T-cell (primary cell): Measurements from ENCODE around the gene SPATA21. TPM values are rescaled to one million over a fixed set of nuclear protein-coding genes. Genes with fewer than 3 reads are reported as not detected.
"Not testable (repeated sequence)": the region's sequence is repeated elsewhere in the genome, so short reads cannot be mapped to it uniquely, and the experiment has no call there.

Source experiments
- ATAC-seq, 4 experiments: fragments of 200-7000 bp in 3 of 4; fragments of 150-1000 bp in 1 of 4; cut with Tn5 transposase; replicated peaks in 1 of 4; 1 replicate in 3 of 4; 2 replicates in 1 of 4; pipeline ENCODE4 v1.10.0; 2021; ENCODE audit warnings: moderate library complexity in 3 of 4, mild to moderate bottlenecking in 2 of 4, moderate number of reproducible peaks in 1 of 4
- CTCF ChIA-PET, 2 donors: fragments of 300-600 bp; sonication (Branson Sonifier 250); formaldehyde crosslinking; loops; one replicate each; lab custom pipeline; 2022; ENCODE audit warnings: antibody characterized with exemption in 2 of 2; lab: Charles Lee
- POLR2A ChIA-PET, 2 donors: fragments of 300-600 bp; sonication (Branson Sonifier 250); formaldehyde crosslinking; loops; one replicate each; lab custom pipeline; 2022; ENCODE audit warnings: antibody characterized with exemption in 2 of 2; lab: Charles Lee
- DNase-seq, 35 experiments: peaks; one replicate each; pipeline versions ENCODE4 v3.0.0 to v3.0.0-alpha.2; 2013 to 2023
- H3K27ac ChIP-seq: one replicate; pipeline ENCODE4 v1.5.1; 2013; ENCODE audit warnings: low read length
- H3K27me3 ChIP-seq, 2 experiments: replicated peaks in 1 of 2; 1 replicate in 1 of 2; 2 replicates in 1 of 2; pipeline versions ENCODE4 v1.6.1 to v1.7.0; 2013; ENCODE audit warnings: low read length in 1 of 2, mixed read lengths in 1 of 2; ENCODE audit not compliant: control insufficient read depth in 2 of 2, insufficient read depth in 2 of 2; ENCODE audit errors: extremely low read depth in 1 of 2
- H3K36me3 ChIP-seq, 2 donors: 1 replicate in 1 of 2; 2 replicates in 1 of 2; pipeline versions ENCODE4 v1.6.1 to v1.7.0; 2013; ENCODE audit warnings: low read length in 1 of 2; ENCODE audit not compliant: control insufficient read depth in 2 of 2, insufficient read depth in 1 of 2; ENCODE audit errors: extremely low read depth in 1 of 2
- H3K4me1 ChIP-seq, 2 experiments: 1 replicate in 1 of 2; 2 replicates in 1 of 2; pipeline versions ENCODE4 v1.6.1 to v1.7.0; 2013; ENCODE audit warnings: low read length in 2 of 2, mixed read lengths in 1 of 2; ENCODE audit not compliant: insufficient read depth in 2 of 2, control insufficient read depth in 1 of 2; ENCODE audit errors: extremely low read depth in 1 of 2
- H3K4me3 ChIP-seq, 2 donors: 1 replicate in 1 of 2; 2 replicates in 1 of 2; pipeline versions ENCODE4 v1.5.1 to v1.7.0; 2013; ENCODE audit warnings: mild to moderate bottlenecking in 2 of 2, low read length in 1 of 2, moderate library complexity in 1 of 2; ENCODE audit not compliant: control insufficient read depth in 1 of 2; ENCODE audit errors: extremely low read depth in 1 of 2
- H3K9me3 ChIP-seq: 2 replicates; pipeline ENCODE4 v1.7.0; 2013
- H3K27ac Mint-ChIP-seq, 2 donors: one replicate each; pipeline ENCODE4 v1.8.0; 2020 to 2021; ENCODE audit warnings: mild to moderate bottlenecking in 2 of 2, mixed read lengths in 2 of 2
- H3K27me3 Mint-ChIP-seq, 2 donors: one replicate each; pipeline ENCODE4 v1.8.0; 2021 to 2022; ENCODE audit warnings: mixed read lengths in 2 of 2
- H3K36me3 Mint-ChIP-seq: one replicate; pipeline ENCODE4 v1.8.0; 2021; ENCODE audit warnings: mixed read lengths
- H3K4me1 Mint-ChIP-seq, 3 donors: one replicate each; pipeline ENCODE4 v1.8.0; 2020 to 2022; ENCODE audit warnings: mixed read lengths in 3 of 3, mild to moderate bottlenecking in 1 of 3
- H3K4me3 Mint-ChIP-seq, 3 donors: one replicate each; pipeline ENCODE4 v1.8.0; 2020 to 2022; ENCODE audit warnings: mild to moderate bottlenecking in 3 of 3, mixed read lengths in 3 of 3, moderate library complexity in 3 of 3
- H3K9me3 Mint-ChIP-seq, 3 donors: one replicate each; pipeline ENCODE4 v1.8.0; 2020 to 2022; ENCODE audit warnings: mixed read lengths in 3 of 3
- WGBS: methylation state at CpG from one replicate; pipeline ENCODE4 v1.1.5; 2013; ENCODE audit warnings: missing lambda C conversion rate; ENCODE audit not compliant: insufficient coverage; 5-methylcytosine and 5-hydroxymethylcytosine counted together
- total RNA-seq, 35 experiments: library from RNA in 6 of 35; stranded (reverse) in 6 of 35; fragments of 120-200 nt in 1 of 35; gene quantifications; one replicate each; pipeline versions ENCODE4 v1.2.1 to v1.2.4 and lab custom pipeline; 2013 to 2026

The SPATA21 gene
- total RNA-seq, 5 donors from 2014 or later (not counting 1 experiment from before 2014, with no cell fraction given) = not detected

DNA sequence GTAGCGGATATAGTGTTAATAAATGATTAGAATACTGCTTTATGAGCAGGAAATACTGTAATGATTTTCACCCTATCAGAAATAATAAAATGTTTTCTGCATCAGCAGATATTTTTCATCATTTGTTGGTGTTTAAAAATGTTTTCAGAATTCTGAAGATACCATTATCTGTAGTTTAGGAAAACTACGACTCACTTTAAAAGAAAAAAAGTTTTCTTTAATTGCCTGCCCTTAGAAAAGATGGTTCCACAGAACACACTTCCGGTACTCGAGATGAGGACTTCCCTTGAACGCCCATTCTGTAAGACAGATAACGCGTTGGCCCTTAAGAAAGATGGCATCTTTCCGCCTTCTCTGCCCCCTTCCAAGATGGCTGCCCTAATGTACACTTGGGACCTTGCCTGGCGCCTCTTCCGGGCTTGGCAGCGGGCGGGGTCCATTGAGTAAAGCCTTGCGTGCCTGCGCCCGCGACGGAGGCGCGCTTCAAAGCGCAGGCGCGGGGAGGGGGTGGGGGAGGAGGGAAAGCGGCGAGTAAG is 70.4 kb downstream of the SPATA21 start, which contains the start of gene SZRD1:
Gene SZRD1, plus strand, starts transcription at position 521 of the 536 bp plus-strand sequence. CDS start 16 bp downstream, outside the sequence.
- peaks cover 14 to 28% of the 10 kb centered on the region in 2 experiments for H3K4me1 ChIP-seq
- Mint-ChIP-seq H3K36me3 (peaks cover 2% of the 10 kb centered on the region), H3K4me1 (peaks cover 24 to 39% (median 37%) of the 10 kb centered on the region in 3 donors), H3K27ac (peak within 1 kb of the TSS; percentile 97), H3K27me3 (no peaks in the 10 kb centered on the region), H3K4me3 (peak within 1 kb of the TSS; percentile 96 to 97 (median 96)), H3K9me3 (no peaks in the 10 kb centered on the region)
- ChIA-PET POLR2A (no interaction called here), CTCF (interaction anchor here in 1 of 2 donors (0.7 kb wide), 1 partner anchor 14 kb away, joined by 3 read pairs; no protein-coding TSS in a partner anchor)
- DNase-seq (peak; percentile 89 to 99 (median 97)), ATAC-seq (peak; percentile 89 to 91 (median 91))
- 0% methylated on average over 21 of the region's 24 CpGs for WGBS
- H3K27me3 ChIP-seq = no peaks in the 10 kb centered on the region
- H3K36me3 ChIP-seq = no peaks in the 10 kb centered on the region
- H3K4me3 ChIP-seq = peak within 1 kb of the TSS; percentile 99
- no peaks in the 10 kb centered on the region for H3K9me3 ChIP-seq
- H3K27ac ChIP-seq = peak within 1 kb of the TSS; percentile 99

DNA sequence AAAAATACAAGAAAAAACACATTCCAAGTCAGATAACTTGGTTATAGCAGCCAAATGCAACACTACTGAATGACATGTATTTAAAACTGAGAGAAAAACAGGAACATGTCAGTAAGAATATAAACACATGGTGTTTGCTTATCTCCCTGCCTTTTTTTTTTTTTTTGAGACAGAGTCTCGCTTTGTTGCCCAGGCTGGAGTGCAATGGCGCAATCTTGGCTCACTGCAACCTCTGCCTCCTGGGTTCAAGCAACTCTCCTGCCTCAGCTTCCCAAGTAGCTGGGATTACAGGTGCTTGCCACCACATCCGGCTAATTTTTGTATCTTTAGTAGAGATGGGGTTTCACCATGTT is 72.1 kb downstream of the SPATA21 start:
- H3K27ac ChIP-seq, H3K36me3 Mint-ChIP-seq, H3K9me3 Mint-ChIP-seq, H3K4me3 ChIP-seq, ATAC-seq, DNase-seq, H3K4me3 Mint-ChIP-seq, H3K27me3 ChIP-seq, H3K9me3 ChIP-seq, H3K36me3 ChIP-seq, H3K27ac Mint-ChIP-seq, H3K27me3 Mint-ChIP-seq: not testable (repeated sequence)
- POLR2A ChIA-PET = interaction anchor here (0.6 to 1.4 kb wide), 3 partner anchors 10 to 516 kb away, joined by 4 to 9 read pairs (median 4); no protein-coding TSS in a partner anchor
- CTCF ChIA-PET = interaction anchor here in 1 of 2 donors (0.6 to 3.7 kb wide), 3 partner anchors 12 to 21 kb away, joined by 3 to 25 read pairs (median 3); partner anchors contain the start of gene FBXO42
- peaks cover 19 to 28% (median 28%) of the 10 kb centered on the region in 3 donors for H3K4me1 Mint-ChIP-seq
- H3K4me1 ChIP-seq = peaks cover 12 to 20% of the 10 kb centered on the region in 2 experiments
- WGBS = no CpG with 5 or more reads among the region's 3 CpGs

GRCh38 chr1:16356867-16357266 is 80.4 kb downstream of the SPATA21 start:
- no peaks in the 10 kb centered on the region for H3K27me3 ChIP-seq
- Mint-ChIP-seq H3K9me3 (no peaks in the 10 kb centered on the region), H3K27ac (no peak overlapping the region), H3K4me3 (no peak overlapping the region), H3K36me3 (no peaks in the 10 kb centered on the region), H3K27me3 (no peaks in the 10 kb centered on the region), H3K4me1 (peaks cover 0 to 10% (median 8%) of the 10 kb centered on the region in 3 donors)
- no CpG with 5 or more reads among the region's 3 CpGs for WGBS
- H3K27ac ChIP-seq = no peak overlapping the region
- H3K4me1 ChIP-seq = peaks cover 3 to 10% of the 10 kb centered on the region in 2 experiments
- ATAC-seq (no peak), DNase-seq (no peak)
- no peaks in the 10 kb centered on the region for H3K36me3 ChIP-seq
- ChIA-PET POLR2A (interaction anchor here in 1 of 2 donors (0.7 kb wide), 1 partner anchor 19 kb away, joined by 4 read pairs; no protein-coding TSS in a partner anchor), CTCF (no interaction called here)
- no peak overlapping the region for H3K4me3 ChIP-seq
- no peaks in the 10 kb centered on the region for H3K9me3 ChIP-seq

GRCh38 chr1:16354619-16355018 is 82.6 kb downstream of the SPATA21 start:
- Histone ChIP-seq H3K36me3 (no peaks in the 10 kb centered on the region), H3K27me3 (no peaks in the 10 kb centered on the region), H3K27ac (no peak overlapping the region), H3K4me3 (no peak overlapping the region), H3K9me3 (no peaks in the 10 kb centered on the region), H3K4me1 (peaks cover 11 to 25% of the 10 kb centered on the region in 2 experiments)
- Mint-ChIP-seq H3K27me3 (no peaks in the 10 kb centered on the region), H3K9me3 (no peaks in the 10 kb centered on the region), H3K36me3 (no peaks in the 10 kb centered on the region), H3K4me1 (peaks cover 19 to 29% (median 24%) of the 10 kb centered on the region in 3 donors), H3K4me3 (peak overlapping the region in 1 of 3 donors; percentile 28), H3K27ac (no peak overlapping the region)
- DNase-seq = no peak
- no CpG with 5 or more reads among the region's 2 CpGs for WGBS
- POLR2A ChIA-PET = no interaction called here
- ATAC-seq = no peak
- CTCF ChIA-PET = interaction anchor here in 1 of 2 donors (0.5 to 3.7 kb wide), 2 partner anchors 8 to 353 kb away, joined by 5 to 25 read pairs; no protein-coding TSS in a partner anchor

GRCh38 chr1:16352842-16353535 is 84.2 kb downstream of the SPATA21 start:
- Mint-ChIP-seq H3K4me3 (peak overlapping the region; percentile 89 to 94 (median 94)), H3K36me3 (no peaks in the 10 kb centered on the region), H3K27me3 (no peaks in the 10 kb centered on the region), H3K4me1 (peaks cover 29 to 40% (median 35%) of the 10 kb centered on the region in 3 donors), H3K9me3 (no peaks in the 10 kb centered on the region), H3K27ac (peak overlapping the region; percentile 87 to 88)
- Histone ChIP-seq H3K36me3 (no peaks in the 10 kb centered on the region), H3K9me3 (no peaks in the 10 kb centered on the region), H3K4me1 (peaks cover 11 to 28% of the 10 kb centered on the region in 2 experiments), H3K4me3 (peak overlapping the region; percentile 79 to 96), H3K27ac (peak overlapping the region; percentile 93), H3K27me3 (no peaks in the 10 kb centered on the region)
- 14% methylated on average over 1 of the region's 11 CpGs for WGBS
- POLR2A ChIA-PET = interaction anchor here in 1 of 2 donors (0.5 to 1.2 kb wide), 3 partner anchors 9 to 16 kb away, joined by 3 read pairs; no protein-coding TSS in a partner anchor
- CTCF ChIA-PET = interaction anchor here (0.5 to 3.7 kb wide), 6 partner anchors 10 to 56 kb away, joined by 3 to 25 read pairs (median 4); no protein-coding TSS in a partner anchor
- peak in 1 of 35 experiments; percentile 28 for DNase-seq
- ATAC-seq = no peak
